Endothelial cell of umbilical vein (primary cell): ENCODE results near the gene TES. TPM values are rescaled to one million over a fixed set of nuclear protein-coding genes. Genes with fewer than 3 reads are reported as not detected.

ENCODE experiments used
- BruUV-seq: library from RNA; stranded (reverse); fragments of 400-500 nt; replicated peaks from 2 replicates; lab custom pipeline; 2021; lab: Mats Ljungman, UMichigan
- CTCF ChIA-PET: fragments of 300-600, 350-600 bp; sonication (Branson Sonifier 250); formaldehyde crosslinking; loops from one replicate; lab custom pipeline; 2021; ENCODE audit warnings: antibody characterized with exemption, inconsistent platforms; lab: Charles Lee
- POLR2A ChIA-PET: fragments of 300-600, 350-600 bp; sonication (Branson Sonifier 250); formaldehyde crosslinking; loops from one replicate; lab custom pipeline; 2021; ENCODE audit warnings: antibody characterized with exemption, inconsistent platforms; lab: Charles Lee
- DNase-seq: peaks from one replicate; pipeline ENCODE4 v3.0.0-alpha.2; 2011; ENCODE audit warnings: low read depth, low spot score
- FAIRE-seq: peaks from 2 replicates; lab custom pipeline; 2011; peaks lifted over from hg19 to GRCh38; lab: Jason Lieb, UNC
- H2AFZ ChIP-seq: 2 replicates; pipeline ENCODE4 v1.6.0; 2012; ENCODE audit warnings: low read depth, low read length, control low read depth, inconsistent platforms
- H3K27ac ChIP-seq: 2 replicates; pipeline ENCODE4 v1.5.1; 2011; ENCODE audit warnings: low read depth, mild to moderate bottlenecking, control low read depth, low read length, moderate library complexity; ENCODE audit not compliant: insufficient read depth
- H3K27me3 ChIP-seq, 2 experiments: 2 replicates each; pipeline versions ENCODE4 v1.6.0 to v1.6.1; 2011; ENCODE audit warnings: low read length in 2 of 2, mixed read lengths in 1 of 2; ENCODE audit not compliant: control insufficient read depth in 2 of 2, insufficient read depth in 2 of 2
- H3K36me3 ChIP-seq, 2 experiments: 2 replicates in 1 of 2; 3 replicates in 1 of 2; pipeline ENCODE4 v1.5.1; 2011; ENCODE audit warnings: low read length in 2 of 2, mild to moderate bottlenecking in 1 of 2, moderate library complexity in 1 of 2; ENCODE audit not compliant: control insufficient read depth in 2 of 2, insufficient read depth in 2 of 2; ENCODE audit errors: extremely low read depth in 1 of 2
- H3K4me1 ChIP-seq: 3 replicates; pipeline ENCODE4 v1.5.1; 2011; ENCODE audit warnings: mild to moderate bottlenecking, low read length; ENCODE audit not compliant: control insufficient read depth, insufficient read depth; ENCODE audit errors: extremely low read depth
- H3K4me2 ChIP-seq: 2 replicates; pipeline ENCODE4 v1.6.1; 2011; ENCODE audit warnings: low read length, control low read depth, mixed read lengths; ENCODE audit not compliant: insufficient read depth
- H3K4me3 ChIP-seq, 3 experiments: fragments of 200-600 bp in 1 of 3; sonication (generic), shearing (Covaris generic) in 1 of 3; replicated peaks in 1 of 3; 2 replicates each; pipeline ENCODE4 v1.5.1; 2011 to 2016; ENCODE audit warnings: control low read depth in 3 of 3, low read length in 3 of 3, mild to moderate bottlenecking in 2 of 3, inconsistent platforms in 1 of 3, low read depth in 1 of 3, moderate library complexity in 1 of 3; ENCODE audit not compliant: insufficient read depth in 1 of 3
- H3K79me2 ChIP-seq: 2 replicates; pipeline ENCODE4 v1.6.0; 2012; ENCODE audit warnings: low read length, inconsistent platforms; ENCODE audit not compliant: control insufficient read depth, insufficient read depth
- H3K9ac ChIP-seq: replicated peaks from 2 replicates; pipeline ENCODE3; 2011; ENCODE audit warnings: low read length, control low read depth; ENCODE audit not compliant: insufficient read depth; ENCODE audit errors: extremely low read depth
- H3K9me1 ChIP-seq: replicated peaks from 3 replicates; pipeline ENCODE4 v1.6.0; 2011; ENCODE audit warnings: mild to moderate bottlenecking, low read length; ENCODE audit not compliant: control insufficient read depth, insufficient read depth; ENCODE audit errors: extremely low read depth
- H3K9me3 ChIP-seq: replicated peaks from 2 replicates; pipeline ENCODE4 v1.5.1; 2012; ENCODE audit warnings: low read length, inconsistent platforms; ENCODE audit not compliant: control insufficient read depth, insufficient read depth
- H4K20me1 ChIP-seq: replicated peaks from 2 replicates; pipeline ENCODE3; 2011; ENCODE audit warnings: mild to moderate bottlenecking, low read length; ENCODE audit not compliant: control insufficient read depth, insufficient read depth; ENCODE audit errors: extremely low read depth
- EZH2 ChIP-seq: IDR thresholded peaks from 2 replicates; pipeline ENCODE4 v1.6.1; 2012; ENCODE audit warnings: borderline replicate concordance, low read depth, mild to moderate bottlenecking, moderate library complexity, low read length, inconsistent platforms; ENCODE audit not compliant: severe bottlenecking
- JUN ChIP-seq: IDR thresholded peaks from 2 replicates; pipeline ENCODE4 v1.6.1; 2011; ENCODE audit warnings: borderline replicate concordance, low read depth; ENCODE audit not compliant: insufficient read length, insufficient read depth
- MYC ChIP-seq: IDR thresholded peaks from one replicate; pipeline ENCODE4 v1.6.1; 2011; ENCODE audit warnings: mild to moderate bottlenecking, low read depth, low read length
- POLR2AphosphoS5 ChIP-seq: IDR thresholded peaks from 2 replicates; pipeline ENCODE4 v1.6.1; 2012; ENCODE audit warnings: low read depth, mild to moderate bottlenecking, control low read depth, low read length, moderate library complexity; ENCODE audit not compliant: insufficient read depth
- dilution Hi-C: fragments of 300-500 bp; cut with MboI; formaldehyde crosslinking; loops from one replicate; pipeline ENCODE4 v1.15.0; 2019; ENCODE audit warnings: low sequenced_read_pairs; ENCODE audit not compliant: extremely low pct_ligation_motif_present
- intact Hi-C: fragments of 100-400 bp; cut with micrococcal nuclease; formaldehyde crosslinking; loops from one replicate; pipeline ENCODE4 v1.10.0; 2022
- polyA plus RNA-seq, 4 experiments: library from polyadenylated mRNA; depleted of rRNA in 3 of 4; stranded (reverse) in 3 of 4; unstranded in 1 of 4; fragments of >200 nt; gene quantifications; 2 replicates each; pipeline versions ENCODE4 v1.2.1 to v1.2.3, GENCODE V29; 2011 to 2012; ENCODE audit warnings: missing spikeins in 1 of 4
- total RNA-seq: library from RNA; stranded (reverse); gene quantifications from 2 replicates; pipeline ENCODE4 v1.2.3, GENCODE V29; 2021
- TF ChIP-seq, protein P1 (sequence below), 2 donors: IDR thresholded peaks; 1 replicate in 1 of 2; 2 replicates in 1 of 2; pipeline ENCODE4 v1.5.1; 2011; ENCODE audit warnings: low read length in 2 of 2, mild to moderate bottlenecking in 2 of 2, moderate library complexity in 2 of 2, control low read depth in 1 of 2, inconsistent platforms in 1 of 2, low read depth in 1 of 2; ENCODE audit not compliant: insufficient read depth in 1 of 2; ENCODE audit errors: extremely low read depth in 1 of 2

Gene TES
- total and polyA plus RNA-seq, 2 donors (not counting 3 experiments of a cell fraction or from before 2014, with no cell fraction given): 35.3 to 50.5 TPM

DNA sequence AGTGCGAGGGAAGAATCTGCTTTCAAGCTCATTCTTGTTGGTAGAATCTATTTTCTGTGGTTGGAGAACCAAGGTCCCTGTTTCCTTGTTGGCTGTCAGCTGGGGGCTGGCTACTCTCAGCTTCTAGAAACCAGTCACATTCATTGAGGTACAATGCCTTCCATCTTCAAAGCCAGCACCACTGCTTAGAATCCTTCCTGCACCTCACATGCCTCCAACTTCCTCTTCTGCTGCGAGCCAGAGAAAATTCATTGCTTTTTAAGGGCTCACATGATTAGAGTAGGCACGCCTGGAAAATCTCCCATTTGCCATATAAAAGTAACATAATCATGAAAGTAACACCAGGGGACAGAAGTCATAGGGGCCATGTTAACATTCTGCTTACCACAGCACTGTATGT lies 28.7 kb downstream of the TES start:
- H3K4me1 ChIP-seq: peaks cover 8% of the 10 kb centered on the region
- H3K36me3 ChIP-seq: peaks cover 6 to 19% of the 10 kb centered on the region in 2 experiments
- peaks cover 18% of the 10 kb centered on the region for H3K79me2 ChIP-seq
- H3K9ac ChIP-seq: no peak overlapping the region
- H3K4me3 ChIP-seq: no peak overlapping the region
- no peak for FAIRE-seq
- DNase-seq: no peak
- no peaks in the 10 kb centered on the region for H3K9me1 ChIP-seq
- dilution Hi-C loops: no loop called here
- no peaks in the 10 kb centered on the region for H4K20me1 ChIP-seq
- no TSS peak for BruUV-seq
- ChIA-PET CTCF (interaction anchor here (1.2 to 15.5 kb wide), 4 partner anchors 12 to 350 kb away, joined by 3 to 462 read pairs (median 11); no protein-coding TSS in a partner anchor), POLR2A (no interaction called here)
- no peaks in the 10 kb centered on the region for H3K9me3 ChIP-seq
- intact Hi-C loops: loop anchor here (5.0 kb wide), 1 partner anchor 568 kb away; no protein-coding TSS in a partner anchor
- H2AFZ ChIP-seq: no peak overlapping the region
- H3K27me3 ChIP-seq: no peaks in the 10 kb centered on the region
- no peak overlapping the region for H3K4me2 ChIP-seq
- TF ChIP-seq EZH2 (no peak), JUN (no peak), MYC (no peak)
- TF ChIP-seq, protein P1, sequence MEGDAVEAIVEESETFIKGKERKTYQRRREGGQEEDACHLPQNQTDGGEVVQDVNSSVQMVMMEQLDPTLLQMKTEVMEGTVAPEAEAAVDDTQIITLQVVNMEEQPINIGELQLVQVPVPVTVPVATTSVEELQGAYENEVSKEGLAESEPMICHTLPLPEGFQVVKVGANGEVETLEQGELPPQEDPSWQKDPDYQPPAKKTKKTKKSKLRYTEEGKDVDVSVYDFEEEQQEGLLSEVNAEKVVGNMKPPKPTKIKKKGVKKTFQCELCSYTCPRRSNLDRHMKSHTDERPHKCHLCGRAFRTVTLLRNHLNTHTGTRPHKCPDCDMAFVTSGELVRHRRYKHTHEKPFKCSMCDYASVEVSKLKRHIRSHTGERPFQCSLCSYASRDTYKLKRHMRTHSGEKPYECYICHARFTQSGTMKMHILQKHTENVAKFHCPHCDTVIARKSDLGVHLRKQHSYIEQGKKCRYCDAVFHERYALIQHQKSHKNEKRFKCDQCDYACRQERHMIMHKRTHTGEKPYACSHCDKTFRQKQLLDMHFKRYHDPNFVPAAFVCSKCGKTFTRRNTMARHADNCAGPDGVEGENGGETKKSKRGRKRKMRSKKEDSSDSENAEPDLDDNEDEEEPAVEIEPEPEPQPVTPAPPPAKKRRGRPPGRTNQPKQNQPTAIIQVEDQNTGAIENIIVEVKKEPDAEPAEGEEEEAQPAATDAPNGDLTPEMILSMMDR (IDR thresholded peaks at IDR 0.05; ENCODE audit: extremely low read depth in 1 of 2, insufficient read depth in 1 of 2, low read depth in 1 of 2, low read length in 2 of 2): no peak
- no peak overlapping the region for H3K27ac ChIP-seq

DNA sequence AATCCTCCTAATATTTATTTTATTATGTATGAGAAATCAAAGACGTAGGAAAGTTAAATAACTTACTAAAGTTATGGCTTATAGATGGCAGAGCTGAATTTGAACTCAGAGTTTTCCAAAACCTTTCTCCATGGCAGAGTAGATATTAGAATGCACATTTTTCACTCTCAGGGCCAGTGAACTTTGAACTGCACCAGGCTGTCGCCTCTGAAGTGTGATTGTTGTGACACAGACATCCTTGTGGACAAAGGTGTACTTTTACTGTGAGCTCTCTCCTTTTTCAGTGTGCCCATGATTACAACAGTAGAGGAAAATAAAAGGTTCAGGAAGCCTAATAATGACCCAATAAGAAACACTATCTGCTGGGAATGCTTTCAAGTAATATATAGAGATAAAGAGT lies 29.1 kb downstream of the TES start:
- no peak overlapping the region for H3K4me2 ChIP-seq
- no peaks in the 10 kb centered on the region for H3K27me3 ChIP-seq
- H3K79me2 ChIP-seq: peaks cover 19% of the 10 kb centered on the region
- intact Hi-C loops: loop anchor here (5.0 kb wide), 1 partner anchor 568 kb away; no protein-coding TSS in a partner anchor
- H3K9me1 ChIP-seq: no peaks in the 10 kb centered on the region
- FAIRE-seq: no peak
- BruUV-seq: no TSS peak
- TF ChIP-seq JUN (no peak), MYC (no peak), POLR2AphosphoS5 (no peak)
- dilution Hi-C loops: no loop called here
- peaks cover 6 to 19% of the 10 kb centered on the region in 2 experiments for H3K36me3 ChIP-seq
- peaks cover 8% of the 10 kb centered on the region for H3K4me1 ChIP-seq
- no peak overlapping the region for H3K27ac ChIP-seq
- H2AFZ ChIP-seq: no peak overlapping the region
- no peaks in the 10 kb centered on the region for H3K9me3 ChIP-seq
- CTCF ChIA-PET: interaction anchor here (1.2 to 15.5 kb wide), 4 partner anchors 11 to 349 kb away, joined by 3 to 462 read pairs (median 11); no protein-coding TSS in a partner anchor
- POLR2A ChIA-PET: no interaction called here
- H4K20me1 ChIP-seq: no peaks in the 10 kb centered on the region
- H3K4me3 ChIP-seq: no peak overlapping the region
- no peak for DNase-seq
- no peak overlapping the region for H3K9ac ChIP-seq
